H1 (cell line): Measurements from ENCODE around the gene TLR2. TPM values are rescaled to one million over a fixed set of nuclear protein-coding genes. Genes with fewer than 3 reads are reported as not detected.

ENCODE experiments used
- CTBP2 ChIP-seq: IDR thresholded peaks from 2 replicates; pipeline ENCODE4 v1.7.0; 2011; ENCODE audit warnings: borderline replicate concordance, mild to moderate bottlenecking, moderate library complexity, mixed read lengths, low read length; ENCODE audit not compliant: insufficient read depth, insufficient read length
- KDM1A ChIP-seq: fragments of 200-600, 300-600 bp; sonication (generic); IDR thresholded peaks from 2 replicates; pipeline ENCODE4 v1.7.1; 2016; ENCODE audit warnings: mild to moderate bottlenecking, low read length, borderline replicate concordance
- RNF2 ChIP-seq: fragments of 200-900, 300-1000 bp; sonication (generic); IDR thresholded peaks from 2 replicates; pipeline ENCODE4 v1.7.1; 2016; ENCODE audit warnings: borderline replicate concordance, low read depth, mild to moderate bottlenecking, antibody characterized with exemption, low read length; ENCODE audit not compliant: poor library complexity, severe bottlenecking; ENCODE audit errors: missing control alignments
- SIRT6 ChIP-seq: IDR thresholded peaks from one replicate; pipeline ENCODE4 v1.7.1; 2012; ENCODE audit warnings: low read length, inconsistent platforms
- TEAD4 ChIP-seq: IDR thresholded peaks from 2 replicates; pipeline ENCODE4 v1.6.1; 2012; ENCODE audit warnings: low read depth, low read length, inconsistent platforms, mixed read lengths
- polyA plus RNA-seq, 7 experiments: library from polyadenylated mRNA; depleted of rRNA in 3 of 7; stranded (reverse) in 5 of 7; unstranded in 2 of 7; fragments of >200 nt in 5 of 7; fragments of 200-250 nt in 2 of 7; gene quantifications; 1 replicate in 5 of 7; 2 replicates in 1 of 7; 4 replicates in 1 of 7; pipeline versions ENCODE4 v1.2.1 to v1.2.3, GENCODE V29; 2011 to 2013; ENCODE audit warnings: missing spikeins in 2 of 7, mixed read lengths in 2 of 7
- total RNA-seq: library from RNA; stranded (reverse); fragmentation: NEBNext Ultra II Directional; extraction: Animal tissue kit (Norgen Biotek cat#: 25700); gene quantifications from 2 replicates; pipeline ENCODE4 v1.2.1, GENCODE V29; 2021
- TF ChIP-seq, protein P1 (sequence below): IDR thresholded peaks from 2 replicates; pipeline ENCODE4 v1.6.1; 2011; ENCODE audit warnings: low read depth, mild to moderate bottlenecking, low read length; ENCODE audit not compliant: insufficient read depth

The TLR2 gene
- total and polyA plus RNA-seq, 2 of the 8 experiments (the other 6 are each of a cell fraction or from before 2014, with no cell fraction given), result 1.3 TPM

DNA sequence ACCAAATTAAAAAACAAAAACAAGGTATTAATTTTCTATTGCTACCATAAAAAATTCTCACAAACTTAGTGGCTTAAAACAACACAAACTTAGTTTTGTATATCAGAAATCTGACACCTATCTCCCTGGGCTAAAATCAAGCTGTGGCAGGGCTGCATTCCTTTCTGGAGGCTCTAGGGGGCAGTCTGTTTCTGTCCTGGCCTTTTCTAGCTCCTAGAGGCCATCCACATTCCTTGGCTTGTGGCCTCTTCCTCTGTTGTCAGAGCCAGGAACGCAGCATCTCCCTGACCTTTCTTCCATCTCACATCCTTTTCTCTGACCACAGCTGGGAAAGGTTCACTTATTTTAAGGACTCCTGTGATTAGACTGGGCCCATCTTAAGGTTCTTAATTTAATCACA, 38.9 kb upstream of the TLR2 start (continued):
- TF ChIP-seq KDM1A, result peak; percentile 77
- no peak for TF ChIP-seq RNF2
- no peak for TF ChIP-seq TEAD4
- no peak for TF ChIP-seq SIRT6
- no peak for TF ChIP-seq CTBP2
- TF ChIP-seq, protein P1, sequence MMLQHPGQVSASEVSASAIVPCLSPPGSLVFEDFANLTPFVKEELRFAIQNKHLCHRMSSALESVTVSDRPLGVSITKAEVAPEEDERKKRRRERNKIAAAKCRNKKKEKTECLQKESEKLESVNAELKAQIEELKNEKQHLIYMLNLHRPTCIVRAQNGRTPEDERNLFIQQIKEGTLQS, result no peak
